Retinal pigment epithelial cell (primary cell): Measurements from ENCODE around the gene GEMIN5.
"Not testable (repeated sequence)": the region's sequence is repeated elsewhere in the genome, so short reads cannot be mapped to it uniquely, and the experiment has no call there.

Experiments used
- DNase-seq: peaks from one replicate; pipeline ENCODE4 v3.0.0-alpha.2; 2010; ENCODE audit warnings: low read depth
- H3K4me3 ChIP-seq: 2 replicates; pipeline ENCODE4 v1.5.1; 2011; ENCODE audit warnings: mild to moderate bottlenecking, low read length, control low read depth, moderate library complexity
- TF ChIP-seq, protein P1 (sequence below): conservative IDR thresholded peaks from 2 replicates; pipeline ENCODE4 v1.5.1; 2011; ENCODE audit warnings: low read depth, low read length, control low read depth, inconsistent platforms

Gene GEMIN5

GRCh38 chr5:154940375-154940771 lies 2.4 kb upstream of the GEMIN5 start:
- no peak for DNase-seq
- TF ChIP-seq, protein P1, sequence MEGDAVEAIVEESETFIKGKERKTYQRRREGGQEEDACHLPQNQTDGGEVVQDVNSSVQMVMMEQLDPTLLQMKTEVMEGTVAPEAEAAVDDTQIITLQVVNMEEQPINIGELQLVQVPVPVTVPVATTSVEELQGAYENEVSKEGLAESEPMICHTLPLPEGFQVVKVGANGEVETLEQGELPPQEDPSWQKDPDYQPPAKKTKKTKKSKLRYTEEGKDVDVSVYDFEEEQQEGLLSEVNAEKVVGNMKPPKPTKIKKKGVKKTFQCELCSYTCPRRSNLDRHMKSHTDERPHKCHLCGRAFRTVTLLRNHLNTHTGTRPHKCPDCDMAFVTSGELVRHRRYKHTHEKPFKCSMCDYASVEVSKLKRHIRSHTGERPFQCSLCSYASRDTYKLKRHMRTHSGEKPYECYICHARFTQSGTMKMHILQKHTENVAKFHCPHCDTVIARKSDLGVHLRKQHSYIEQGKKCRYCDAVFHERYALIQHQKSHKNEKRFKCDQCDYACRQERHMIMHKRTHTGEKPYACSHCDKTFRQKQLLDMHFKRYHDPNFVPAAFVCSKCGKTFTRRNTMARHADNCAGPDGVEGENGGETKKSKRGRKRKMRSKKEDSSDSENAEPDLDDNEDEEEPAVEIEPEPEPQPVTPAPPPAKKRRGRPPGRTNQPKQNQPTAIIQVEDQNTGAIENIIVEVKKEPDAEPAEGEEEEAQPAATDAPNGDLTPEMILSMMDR: no peak
- H3K4me3 ChIP-seq: peak overlapping the region; percentile 99

- H3K4me3 ChIP-seq, DNase-seq: not testable (repeated sequence)
Observed at GRCh38 chr5:154939387-154939786, 1.4 kb upstream of the GEMIN5 start.

GRCh38 chr5:154937186-154937717 lies 759 bp downstream of the GEMIN5 start:
- TF ChIP-seq, protein P1: no peak
- no peak for DNase-seq
- peak overlapping the region; percentile 94 for H3K4me3 ChIP-seq

DNA sequence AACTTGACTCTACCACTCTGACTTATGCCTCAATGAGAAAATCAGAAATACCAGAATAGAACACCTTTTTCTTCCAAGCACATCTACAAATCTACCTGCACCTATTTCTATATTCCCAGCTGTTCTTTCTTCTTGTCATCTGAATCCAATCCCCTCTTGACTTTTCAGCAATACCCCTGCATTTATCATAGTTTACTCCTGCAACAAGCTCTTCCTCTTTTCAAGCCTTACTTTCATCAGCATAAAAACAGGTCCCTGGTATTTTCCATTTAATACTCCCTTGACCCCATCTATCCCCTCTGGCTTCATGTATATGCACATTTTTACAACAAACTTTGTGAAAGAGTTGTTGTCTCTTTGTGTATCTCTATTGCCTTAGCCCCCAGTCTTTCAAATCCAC lies 3.1 kb downstream of the GEMIN5 start:
- TF ChIP-seq, protein P1: no peak
- no peak for DNase-seq
- no peak overlapping the region for H3K4me3 ChIP-seq

DNA sequence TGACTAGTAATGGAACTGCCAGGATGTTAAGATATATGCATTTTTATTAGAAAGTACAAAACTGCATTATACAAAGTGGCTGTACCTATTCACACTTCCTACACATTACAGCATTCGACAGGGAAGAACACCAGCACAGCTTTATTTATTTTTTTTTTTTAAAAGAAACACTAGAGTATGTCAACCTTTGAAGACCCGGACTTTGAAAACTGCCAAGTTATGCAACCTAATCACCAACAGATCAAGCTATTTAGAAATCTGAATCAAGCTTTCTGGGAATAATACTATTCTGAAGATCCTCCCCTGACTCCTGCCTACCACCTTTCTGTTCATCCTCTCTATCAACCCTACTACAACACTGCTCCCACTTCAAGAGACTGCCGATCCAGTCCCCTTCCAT lies 4.5 kb downstream of the GEMIN5 start:
- TF ChIP-seq, protein P1: no peak
- DNase-seq: no peak
- H3K4me3 ChIP-seq: no peak overlapping the region

GRCh38 chr5:154923441-154924430 lies 14.3 kb downstream of the GEMIN5 start:
- no peak for DNase-seq

DNA sequence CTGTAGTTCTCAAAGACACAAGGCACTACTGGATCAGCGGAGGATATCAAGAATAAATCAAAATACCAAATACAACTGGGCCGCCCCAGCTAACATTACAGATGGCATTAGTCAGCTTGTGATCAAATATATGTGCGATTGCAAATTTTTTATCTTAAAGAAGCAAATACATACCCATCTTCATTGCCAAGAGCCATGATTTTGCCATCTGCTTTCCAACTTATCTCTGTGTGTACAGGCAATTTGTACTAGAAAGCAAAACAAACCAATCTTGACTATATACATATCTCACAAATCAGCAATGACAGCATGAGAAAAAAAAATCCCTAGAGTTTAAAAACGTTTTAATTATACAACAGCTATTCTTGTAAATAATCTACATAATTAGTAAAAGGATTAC lies 20.3 kb downstream of the GEMIN5 start:
- TF ChIP-seq, protein P1: no peak
- no peak overlapping the region for H3K4me3 ChIP-seq

More at GRCh38 chr5:154923441-154924430, 14.3 kb downstream of the GEMIN5 start:
- TF ChIP-seq, protein P1: no peak
- no peak overlapping the region for H3K4me3 ChIP-seq

More for the DNA sequence above, 20.3 kb downstream of the GEMIN5 start:
- DNase-seq: no peak
